Endodermal cell (in vitro differentiated cells): ENCODE results near the gene ENAH. TPM values are rescaled to one million over a fixed set of nuclear protein-coding genes. Genes with fewer than 3 reads are reported as not detected.
A peak's percentile ranks its signal among the peaks of the same experiment; 100 is the strongest.
"Not testable (repeated sequence)": the region's sequence is repeated elsewhere in the genome, so short reads cannot be mapped to it uniquely, and the experiment has no call there.

Source experiments
- DNase-seq: peaks from one replicate; pipeline ENCODE4 v3.0.0-alpha.2; 2017
- H3K27ac ChIP-seq: 2 replicates; pipeline ENCODE4 v1.5.1; 2013; ENCODE audit warnings: mild to moderate bottlenecking, low read depth, low read length, moderate library complexity
- H3K27me3 ChIP-seq: 2 replicates; pipeline ENCODE4 v1.6.1; 2013; ENCODE audit warnings: mild to moderate bottlenecking, low read length, moderate library complexity; ENCODE audit not compliant: insufficient read depth, control insufficient read depth, poor library complexity, severe bottlenecking
- H3K36me3 ChIP-seq: 2 replicates; pipeline ENCODE4 v1.7.0; 2013; ENCODE audit warnings: mild to moderate bottlenecking, low read length, moderate library complexity; ENCODE audit not compliant: control insufficient read depth, insufficient read depth
- H3K4me1 ChIP-seq: one replicate; pipeline ENCODE4 v1.7.0; 2013; ENCODE audit warnings: low read length; ENCODE audit not compliant: control insufficient read depth, insufficient read depth
- H3K4me3 ChIP-seq: 2 replicates; pipeline ENCODE4 v1.5.1; 2013; ENCODE audit warnings: mild to moderate bottlenecking, low read length, moderate library complexity
- H3K9ac ChIP-seq: 2 replicates; pipeline ENCODE4 v1.6.1; 2013; ENCODE audit warnings: mild to moderate bottlenecking, low read length, moderate library complexity; ENCODE audit not compliant: poor library complexity, severe bottlenecking; ENCODE audit errors: extremely low read depth
- H3K9me3 ChIP-seq: 2 replicates; pipeline ENCODE4 v1.6.1; 2013; ENCODE audit warnings: mild to moderate bottlenecking, low read length, moderate library complexity; ENCODE audit not compliant: control insufficient read depth
- H3K27ac Mint-ChIP-seq: 2 replicates; pipeline ENCODE4 v1.8.0; 2020; ENCODE audit warnings: mixed read lengths
- H3K27me3 Mint-ChIP-seq: 2 replicates; pipeline ENCODE4 v1.8.0; 2021; ENCODE audit warnings: mild to moderate bottlenecking, mixed read lengths; ENCODE audit not compliant: insufficient read depth
- H3K36me3 Mint-ChIP-seq: 2 replicates; pipeline ENCODE4 v1.8.0; 2020; ENCODE audit warnings: low read depth, mixed read lengths
- H3K4me1 Mint-ChIP-seq: 2 replicates; pipeline ENCODE4 v1.8.0; 2020; ENCODE audit warnings: mixed read lengths
- H3K4me3 Mint-ChIP-seq: 2 replicates; pipeline ENCODE4 v1.8.0; 2020; ENCODE audit warnings: mild to moderate bottlenecking, moderate library complexity, mixed read lengths
- H3K9me3 Mint-ChIP-seq: 2 replicates; pipeline ENCODE4 v1.8.0; 2020; ENCODE audit warnings: mild to moderate bottlenecking, mixed read lengths
- CTCF ChIP-seq: fragments of 200-600 bp; sonication (generic); conservative IDR thresholded peaks from 2 replicates; pipeline ENCODE4 v1.5.0; 2021; ENCODE audit warnings: antibody characterized with exemption, mild to moderate bottlenecking
- WGBS, 2 experiments: methylation state at CpG; one replicate each; pipeline versions ENCODE4 v1.1.5 to v1.1.7; 2013; ENCODE audit warnings: missing lambda C conversion rate in 2 of 2, mixed read lengths in 1 of 2; ENCODE audit not compliant: insufficient coverage in 1 of 2, insufficient read length in 1 of 2; 5-methylcytosine and 5-hydroxymethylcytosine counted together
- total RNA-seq, 2 donors: library from RNA; stranded (reverse); fragmentation: NEBNext Ultra II Directional in 1 of 2; extraction: Animal tissue kit (Norgen Biotek cat#: 25700) in 1 of 2; gene quantifications; 2 replicates in 1 of 2; 3 replicates in 1 of 2; pipeline ENCODE4 v1.2.1, GENCODE V29; 2021

The ENAH gene
- total RNA-seq, 2 donors from 2014 or later: 263 to 267 TPM

- 97 to 99% methylated on average over 5 to 6 of the region's 6 CpGs for WGBS, 2 experiments
Observed at GRCh38 chr1:225517221-225517620, 135.7 kb downstream of the ENAH start.

GRCh38 chr1:225514671-225515081 lies 138.2 kb downstream of the ENAH start:
- no peaks in the 10 kb centered on the region for H3K9me3 ChIP-seq
- Mint-ChIP-seq H3K36me3 (peaks cover 57% of the 10 kb centered on the region), H3K9me3 (no peaks in the 10 kb centered on the region), H3K4me1 (peaks cover 19% of the 10 kb centered on the region), H3K27me3 (no peaks in the 10 kb centered on the region), H3K4me3 (no peak overlapping the region), H3K27ac (no peak overlapping the region)
- no peak overlapping the region for H3K27ac ChIP-seq
- 49% methylated on average over 2 of the region's 3 CpGs; no CpG with 5 or more reads in 1 of the 2 experiments for WGBS, 2 experiments
- peaks cover 3% of the 10 kb centered on the region for H3K4me1 ChIP-seq
- H3K27me3 ChIP-seq: no peaks in the 10 kb centered on the region
- no peak for TF ChIP-seq CTCF
- H3K36me3 ChIP-seq: peaks cover 85% of the 10 kb centered on the region
- H3K9ac ChIP-seq: no peak overlapping the region
- DNase-seq: no peak
- H3K4me3 ChIP-seq: no peak overlapping the region

More at GRCh38 chr1:225517221-225517620, 135.7 kb downstream of the ENAH start:
- DNase-seq: no peak
- Mint-ChIP-seq H3K27me3 (no peaks in the 10 kb centered on the region), H3K27ac (peak overlapping the region; percentile 22), H3K9me3 (no peaks in the 10 kb centered on the region), H3K4me3 (no peak overlapping the region), H3K4me1 (peaks cover 14% of the 10 kb centered on the region), H3K36me3 (peaks cover 51% of the 10 kb centered on the region)
- H3K9ac ChIP-seq: no peak overlapping the region
- TF ChIP-seq CTCF: no peak
- no peak overlapping the region for H3K4me3 ChIP-seq
- H3K4me1 ChIP-seq: no peaks in the 10 kb centered on the region
- H3K36me3 ChIP-seq: peaks cover 71% of the 10 kb centered on the region
- no peak overlapping the region for H3K27ac ChIP-seq
- H3K9me3 ChIP-seq: no peaks in the 10 kb centered on the region
- H3K27me3 ChIP-seq: no peaks in the 10 kb centered on the region

GRCh38 chr1:225513576-225513975 lies 139.3 kb downstream of the ENAH start:
- not testable (repeated sequence) for H3K27ac ChIP-seq, H3K27me3 ChIP-seq, H3K9ac ChIP-seq, H3K27me3 Mint-ChIP-seq, H3K4me3 ChIP-seq, DNase-seq, H3K9me3 ChIP-seq, H3K9me3 Mint-ChIP-seq, H3K4me3 Mint-ChIP-seq
- 81 to 94% methylated on average over 9 of the region's 9 CpGs for WGBS, 2 experiments
- H3K36me3 Mint-ChIP-seq: peaks cover 49% of the 10 kb centered on the region
- peaks cover 23% of the 10 kb centered on the region for H3K4me1 Mint-ChIP-seq
- peaks cover 78% of the 10 kb centered on the region for H3K36me3 ChIP-seq
- peak overlapping the region; percentile 22 for H3K27ac Mint-ChIP-seq
- H3K4me1 ChIP-seq: peaks cover 11% of the 10 kb centered on the region

- no peak overlapping the region for H3K4me3 Mint-ChIP-seq
- Histone ChIP-seq H3K27me3 (no peaks in the 10 kb centered on the region), H3K36me3 (peaks cover 76% of the 10 kb centered on the region), H3K4me3 (no peak overlapping the region), H3K9ac (no peak overlapping the region), H3K27ac (no peak overlapping the region), H3K4me1 (peaks cover 11% of the 10 kb centered on the region), H3K9me3 (no peaks in the 10 kb centered on the region)
- peak overlapping the region; percentile 42 for H3K27ac Mint-ChIP-seq
- 96% methylated on average over 3 to 4 of the region's 4 CpGs for WGBS, 2 experiments
- H3K36me3 Mint-ChIP-seq: peaks cover 48% of the 10 kb centered on the region
- DNase-seq: no peak
- no peaks in the 10 kb centered on the region for H3K9me3 Mint-ChIP-seq
- H3K4me1 Mint-ChIP-seq: peaks cover 26% of the 10 kb centered on the region
- H3K27me3 Mint-ChIP-seq: no peaks in the 10 kb centered on the region
- no peak for TF ChIP-seq CTCF
Observed at GRCh38 chr1:225511828-225512381, 141.0 kb downstream of the ENAH start.

- Histone ChIP-seq H3K36me3 (peaks cover 79% of the 10 kb centered on the region), H3K4me1 (peaks cover 11% of the 10 kb centered on the region)
- WGBS, 2 experiments: 98% methylated on average over 2 of the region's 2 CpGs; no CpG with 5 or more reads in 1 of the 2 experiments
- not testable (repeated sequence) for H3K27ac Mint-ChIP-seq, H3K9ac ChIP-seq, H3K4me3 ChIP-seq, H3K27me3 Mint-ChIP-seq, DNase-seq, H3K27me3 ChIP-seq, H3K9me3 Mint-ChIP-seq, H3K9me3 ChIP-seq, H3K4me3 Mint-ChIP-seq, H3K27ac ChIP-seq
- Mint-ChIP-seq H3K4me1 (peaks cover 26% of the 10 kb centered on the region), H3K36me3 (peaks cover 55% of the 10 kb centered on the region)
Observed at GRCh38 chr1:225510740-225511139, 142.2 kb downstream of the ENAH start.
